K562 (cell line): Measurements from ENCODE around the gene DACT3.

Experiments used
- NR2C1 ChIP-seq, 2 experiments: fragments of 450-650 bp; IDR thresholded peaks; 2 replicates each; pipeline ENCODE4 v1.6.1; 2017; ENCODE audit warnings: mild to moderate bottlenecking in 2 of 2, antibody characterized with exemption in 1 of 2, inconsistent platforms in 1 of 2, missing compliant biosample characterization in 1 of 2, missing genetic modification characterization in 1 of 2
- RBM22 ChIP-seq: fragments of 200-400 bp; formaldehyde crosslinking; IDR thresholded peaks from 2 replicates; pipeline ENCODE4 v1.6.1; 2018; ENCODE audit warnings: low read length, low read depth; ENCODE audit not compliant: poor library complexity, severe bottlenecking

- no peak for TF ChIP-seq NR2C1 (IDR thresholded peaks at IDR 0.05)
- TF ChIP-seq NR2C1 (tag; IDR thresholded peaks at IDR 0.05): no peak
- TF ChIP-seq RBM22: no peak
Observed at GRCh38 chr19:46617601-46618000, 43.4 kb downstream of the DACT3 start.
